Measurements from ENCODE around the gene BABAM2. TPM values are rescaled to one million over a fixed set of nuclear protein-coding genes. Genes with fewer than 3 reads are reported as not detected.

The BABAM2 gene
- total and polyA plus RNA-seq, 11 donors = 22.2 to 75.1 (median 62.5) TPM

DNA sequence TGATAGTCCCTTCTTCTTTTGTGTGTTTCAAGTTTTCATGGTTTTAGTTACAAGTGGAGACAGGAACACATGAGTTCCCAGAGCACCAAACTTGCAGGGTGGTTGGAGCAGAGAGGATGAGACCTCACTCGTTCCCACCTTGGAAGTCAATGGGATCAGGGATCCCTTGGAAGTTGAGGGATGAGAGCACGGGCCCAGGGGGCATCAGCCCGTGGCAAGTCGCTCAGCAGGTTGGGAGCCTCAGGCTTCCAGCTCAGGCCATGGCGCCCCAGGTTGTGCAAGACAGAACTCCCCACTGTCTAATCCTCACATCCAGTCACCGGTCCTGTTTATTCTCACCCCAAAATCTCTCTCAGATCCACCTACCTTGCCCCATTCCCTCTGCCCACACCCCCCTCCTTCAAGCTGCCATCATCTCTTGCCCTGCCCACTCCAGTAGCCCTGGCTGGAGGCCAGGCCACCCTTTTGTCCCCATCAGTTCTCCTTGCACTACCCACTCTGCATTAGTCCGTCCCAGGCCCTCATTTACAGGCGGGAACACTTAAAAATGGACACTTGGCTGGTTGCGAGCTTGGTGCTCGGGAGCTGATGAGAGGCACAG, 464.5 kb downstream of the BABAM2 start:
- Histone ChIP-seq H3K27me3 (no peaks in the 10 kb centered on the region), H3K4me1 (peaks cover 9 to 42% (median 20%) of the 10 kb centered on the region in 12 donors), H3K9me3 (no peaks in the 10 kb centered on the region), H3K4me3 (no peak overlapping the region), H3K27ac (peak overlapping the region; percentile 70 to 98 (median 91)), H3K36me3 (no peaks in the 10 kb centered on the region)
- 82 to 84% (median 83%) methylated on average over 10 of the region's 10 CpGs for WGBS, 4 donors
- ATAC-seq = no peak
- peak in 1 of 5 donors; percentile 52 for DNase-seq
- TF ChIP-seq POLR2A (IDR thresholded peaks at IDR 0.05) (no peak), CTCF (IDR thresholded peaks at IDR 0.05) (no peak)
- intact Hi-C loops (cut with DNase I) = loop anchor here in 3 of 10 donors (5.0 kb wide), 1 partner anchor 37 kb away; the partner anchor contains the start of gene FOSL2 (in 3 of the 3)

GRCh38 chr2:28355521-28356094, 465.1 kb downstream of the BABAM2 start:
- no peak for TF ChIP-seq CTCF (IDR thresholded peaks at IDR 0.05)
- TF ChIP-seq POLR2A (IDR thresholded peaks at IDR 0.05) = no peak
- Histone ChIP-seq H3K4me1 (peaks cover 9 to 47% (median 20%) of the 10 kb centered on the region in 12 donors), H3K27me3 (no peaks in the 10 kb centered on the region), H3K9me3 (no peaks in the 10 kb centered on the region), H3K4me3 (no peak overlapping the region), H3K36me3 (no peaks in the 10 kb centered on the region), H3K27ac (peak overlapping the region; percentile 70 to 98 (median 91))
- DNase-seq (peak; percentile 71 to 87 (median 85)), ATAC-seq (peak; percentile 49 to 68 (median 63))
- 55 to 71% (median 57%) methylated on average over 4 to 6 of the region's 6 CpGs for WGBS, 4 donors
- intact Hi-C loops (cut with DNase I) = loop anchor here in 4 of 10 donors (1.0 to 5.0 kb wide), 2 partner anchors 35 to 37 kb away; partner anchors contain the start of gene FOSL2 (in 3 of the 4)

GRCh38 chr2:28356095-28356911, 465.8 kb downstream of the BABAM2 start:
- WGBS, 4 donors = 20 to 30% (median 25%) methylated on average over 10 to 17 of the region's 17 CpGs
- Histone ChIP-seq H3K9me3 (no peaks in the 10 kb centered on the region), H3K27me3 (no peaks in the 10 kb centered on the region), H3K4me1 (peaks cover 9 to 54% (median 20%) of the 10 kb centered on the region in 12 donors), H3K4me3 (no peak overlapping the region), H3K36me3 (no peaks in the 10 kb centered on the region), H3K27ac (peak overlapping the region; percentile 70 to 98 (median 91))
- intact Hi-C loops (cut with DNase I) = loop anchor here in 4 of 10 donors (1.0 to 5.0 kb wide), 2 partner anchors 34 to 36 kb away; partner anchors contain the start of gene FOSL2 (in 3 of the 4)
- peak in 1 of 2 donors; percentile 16 for TF ChIP-seq POLR2A (IDR thresholded peaks at IDR 0.05)
- no peak for TF ChIP-seq CTCF (IDR thresholded peaks at IDR 0.05)
- DNase-seq = peak; percentile 91 to 97 (median 95)
- peak; percentile 93 to 97 (median 94) for ATAC-seq

All from heart left ventricle (tissue), 16 donors.